ENCODE data around the gene TUBA3C. TPM values are rescaled to one million over a fixed set of nuclear protein-coding genes. Genes with fewer than 3 reads are reported as not detected.

The TUBA3C gene
- total RNA-seq, 2 donors from 2014 or later: 87.1 TPM; not detected in 1

GRCh38 chr13:19152403-19152802, 29.2 kb downstream of the TUBA3C start:
- no peaks in the 10 kb centered on the region for H3K4me1 ChIP-seq (replicated peaks)
- H3K27ac ChIP-seq: no peak overlapping the region
- no peaks in the 10 kb centered on the region for H3K36me3 ChIP-seq
- no peak for DNase-seq (ENCODE audit: low spot score)
- 59% methylated on average over 5 of the region's 5 CpGs for WGBS
- TF ChIP-seq, protein P1, sequence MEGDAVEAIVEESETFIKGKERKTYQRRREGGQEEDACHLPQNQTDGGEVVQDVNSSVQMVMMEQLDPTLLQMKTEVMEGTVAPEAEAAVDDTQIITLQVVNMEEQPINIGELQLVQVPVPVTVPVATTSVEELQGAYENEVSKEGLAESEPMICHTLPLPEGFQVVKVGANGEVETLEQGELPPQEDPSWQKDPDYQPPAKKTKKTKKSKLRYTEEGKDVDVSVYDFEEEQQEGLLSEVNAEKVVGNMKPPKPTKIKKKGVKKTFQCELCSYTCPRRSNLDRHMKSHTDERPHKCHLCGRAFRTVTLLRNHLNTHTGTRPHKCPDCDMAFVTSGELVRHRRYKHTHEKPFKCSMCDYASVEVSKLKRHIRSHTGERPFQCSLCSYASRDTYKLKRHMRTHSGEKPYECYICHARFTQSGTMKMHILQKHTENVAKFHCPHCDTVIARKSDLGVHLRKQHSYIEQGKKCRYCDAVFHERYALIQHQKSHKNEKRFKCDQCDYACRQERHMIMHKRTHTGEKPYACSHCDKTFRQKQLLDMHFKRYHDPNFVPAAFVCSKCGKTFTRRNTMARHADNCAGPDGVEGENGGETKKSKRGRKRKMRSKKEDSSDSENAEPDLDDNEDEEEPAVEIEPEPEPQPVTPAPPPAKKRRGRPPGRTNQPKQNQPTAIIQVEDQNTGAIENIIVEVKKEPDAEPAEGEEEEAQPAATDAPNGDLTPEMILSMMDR (IDR thresholded peaks at IDR 0.05): no peak
- TF ChIP-seq POLR2AphosphoS5 (IDR thresholded peaks at IDR 0.05): no peak
- no peak for TF ChIP-seq POLR2A (IDR thresholded peaks at IDR 0.05)
- no peaks in the 10 kb centered on the region for H3K27me3 ChIP-seq (replicated peaks; ENCODE audit: insufficient read depth)
- intact Hi-C loops (cut with DNase I): no loop called here
- H3K9me3 ChIP-seq: no peaks in the 10 kb centered on the region
- H3K4me3 ChIP-seq: no peak overlapping the region

GRCh38 chr13:19151581-19152263, 29.9 kb downstream of the TUBA3C start:
- 87% methylated on average over 9 of the region's 14 CpGs for WGBS
- no peaks in the 10 kb centered on the region for H3K9me3 ChIP-seq
- TF ChIP-seq, protein P1 (IDR thresholded peaks at IDR 0.05): no peak
- TF ChIP-seq POLR2A (IDR thresholded peaks at IDR 0.05) (no peak), POLR2AphosphoS5 (IDR thresholded peaks at IDR 0.05) (no peak)
- no peaks in the 10 kb centered on the region for H3K4me1 ChIP-seq (replicated peaks)
- DNase-seq (ENCODE audit: low spot score): no peak
- intact Hi-C loops (cut with DNase I): no loop called here
- no peak overlapping the region for H3K4me3 ChIP-seq
- no peaks in the 10 kb centered on the region for H3K27me3 ChIP-seq (replicated peaks; ENCODE audit: insufficient read depth)
- no peak overlapping the region for H3K27ac ChIP-seq
- no peaks in the 10 kb centered on the region for H3K36me3 ChIP-seq

- WGBS: 78% methylated on average over 8 of the region's 8 CpGs
- intact Hi-C loops (cut with DNase I): no loop called here
These were observed 30.9 kb downstream of the TUBA3C start for GRCh38 chr13:19150712-19151228.

DNA sequence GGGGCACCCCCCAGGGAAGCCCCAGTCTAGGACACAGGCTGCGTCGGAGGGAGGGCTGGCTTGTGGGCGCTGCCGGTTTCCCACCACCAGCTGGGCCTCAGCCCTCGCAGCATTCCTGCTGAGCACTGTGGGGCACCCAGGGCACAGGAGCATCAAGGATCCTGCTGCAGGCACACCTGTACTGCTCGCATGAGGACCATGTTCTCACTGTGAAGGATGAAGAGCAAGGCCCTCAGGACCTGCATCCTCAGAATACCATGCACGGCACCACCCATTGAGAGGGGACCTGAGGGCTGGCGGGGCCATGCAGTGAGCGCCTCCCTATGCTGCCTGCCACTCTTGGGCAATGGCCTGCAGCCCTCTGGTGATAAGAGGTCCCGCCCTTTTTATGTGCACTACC, 31.4 kb downstream of the TUBA3C start:
- WGBS: 85% methylated on average over 9 of the region's 10 CpGs
- DNase-seq (ENCODE audit: low spot score): no peak
- Histone ChIP-seq H3K27ac (no peak overlapping the region), H3K4me1 (replicated peaks) (no peaks in the 10 kb centered on the region), H3K4me3 (no peak overlapping the region), H3K9me3 (no peaks in the 10 kb centered on the region), H3K36me3 (no peaks in the 10 kb centered on the region), H3K27me3 (replicated peaks; ENCODE audit: insufficient read depth) (no peaks in the 10 kb centered on the region)
- intact Hi-C loops (cut with DNase I): no loop called here
- TF ChIP-seq POLR2A (IDR thresholded peaks at IDR 0.05): no peak
- TF ChIP-seq, protein P1 (IDR thresholded peaks at IDR 0.05): no peak
- TF ChIP-seq POLR2AphosphoS5 (IDR thresholded peaks at IDR 0.05): no peak

More at GRCh38 chr13:19150712-19151228, 30.9 kb downstream of the TUBA3C start:
- Histone ChIP-seq H3K4me3 (no peak overlapping the region), H3K27ac (no peak overlapping the region), H3K36me3 (no peaks in the 10 kb centered on the region), H3K9me3 (no peaks in the 10 kb centered on the region), H3K4me1 (replicated peaks) (no peaks in the 10 kb centered on the region), H3K27me3 (replicated peaks; ENCODE audit: insufficient read depth) (no peaks in the 10 kb centered on the region)
- DNase-seq (ENCODE audit: low spot score): no peak
- TF ChIP-seq POLR2A (IDR thresholded peaks at IDR 0.05) (no peak), POLR2AphosphoS5 (IDR thresholded peaks at IDR 0.05) (no peak)
- TF ChIP-seq, protein P1 (IDR thresholded peaks at IDR 0.05): no peak

GRCh38 chr13:19148561-19148960, 33.1 kb downstream of the TUBA3C start:
- no peak overlapping the region for H3K4me3 ChIP-seq
- H3K9me3 ChIP-seq: no peaks in the 10 kb centered on the region
- H3K27me3 ChIP-seq (replicated peaks; ENCODE audit: insufficient read depth): no peaks in the 10 kb centered on the region
- intact Hi-C loops (cut with DNase I): no loop called here
- no peaks in the 10 kb centered on the region for H3K4me1 ChIP-seq (replicated peaks)
- H3K36me3 ChIP-seq: no peaks in the 10 kb centered on the region
- TF ChIP-seq POLR2A (IDR thresholded peaks at IDR 0.05) (no peak), POLR2AphosphoS5 (IDR thresholded peaks at IDR 0.05) (no peak)
- TF ChIP-seq, protein P1 (IDR thresholded peaks at IDR 0.05): no peak
- H3K27ac ChIP-seq: no peak overlapping the region
- no peak for DNase-seq (ENCODE audit: low spot score)
